HepG2 (cell line): ENCODE measurements around the gene COL8A2. TPM values are rescaled to one million over a fixed set of nuclear protein-coding genes. Genes with fewer than 3 reads are reported as not detected.

ENCODE experiments used
- CCDC6 ChIP-seq: sonication (generic); formaldehyde crosslinking; IDR thresholded peaks from 2 replicates; pipeline ENCODE4 v1.8.1; 2022; ENCODE audit warnings: mild to moderate bottlenecking, missing genetic modification reagents, moderate library complexity
- DPF2 ChIP-seq: sonication (generic); formaldehyde crosslinking; IDR thresholded peaks from 2 replicates; pipeline ENCODE4 v1.4.0; 2020; ENCODE audit warnings: mild to moderate bottlenecking, low read depth, missing genetic modification reagents, borderline replicate concordance
- ELF3 ChIP-seq: IDR thresholded peaks from 2 replicates; pipeline ENCODE4 v1.6.1; 2016; ENCODE audit warnings: missing genetic modification reagents, missing compliant biosample characterization
- KDM1A ChIP-seq: IDR thresholded peaks from 2 replicates; pipeline ENCODE4 v1.6.1; 2016; ENCODE audit warnings: missing compliant biosample characterization
- KDM5B ChIP-seq: sonication (generic); formaldehyde crosslinking; IDR thresholded peaks from 2 replicates; pipeline ENCODE4 v1.4.0; 2020; ENCODE audit warnings: missing genetic modification reagents, mild to moderate bottlenecking, borderline replicate concordance
- KLF6 ChIP-seq: IDR thresholded peaks from 2 replicates; pipeline ENCODE4 v1.8.0; 2016; ENCODE audit warnings: missing biosample characterization, missing genetic modification reagents
- MED1 ChIP-seq: sonication (generic); formaldehyde crosslinking; IDR thresholded peaks from 2 replicates; pipeline ENCODE4 v1.4.0; 2020; ENCODE audit warnings: missing genetic modification reagents
- MEF2D ChIP-seq: sonication (generic); formaldehyde crosslinking; IDR thresholded peaks from 2 replicates; pipeline ENCODE4 v1.5.1; 2020; ENCODE audit warnings: mild to moderate bottlenecking, missing genetic modification reagents
- NFKBIZ ChIP-seq: IDR thresholded peaks from 2 replicates; pipeline ENCODE4 v1.6.1; 2018; ENCODE audit warnings: missing genetic modification reagents, missing compliant biosample characterization
- STAG1 ChIP-seq: sonication (generic); formaldehyde crosslinking; IDR thresholded peaks from 2 replicates; pipeline ENCODE4 v1.4.0; 2020; ENCODE audit warnings: missing genetic modification reagents
- THAP11 ChIP-seq: IDR thresholded peaks from 2 replicates; pipeline ENCODE4 v1.6.1; 2016; ENCODE audit warnings: missing biosample characterization, missing genetic modification reagents
- THYN1 ChIP-seq: sonication (generic); formaldehyde crosslinking; IDR thresholded peaks from 2 replicates; pipeline ENCODE4 v1.8.1; 2023; ENCODE audit warnings: low read depth, mild to moderate bottlenecking, moderate library complexity, missing genetic modification reagents, borderline replicate concordance
- TSC22D2 ChIP-seq: sonication (generic); formaldehyde crosslinking; IDR thresholded peaks from 2 replicates; pipeline ENCODE4 v1.5.1; 2020; ENCODE audit warnings: missing genetic modification reagents, mild to moderate bottlenecking, borderline replicate concordance
- YY1 ChIP-seq: IDR thresholded peaks from 2 replicates; pipeline ENCODE4 v1.6.1; 2011; ENCODE audit warnings: low read length, low read depth, moderate library complexity, mild to moderate bottlenecking; ENCODE audit not compliant: insufficient read depth, insufficient replicate concordance
- ZNF333 ChIP-seq: sonication (generic); formaldehyde crosslinking; IDR thresholded peaks from 2 replicates; pipeline ENCODE4 v1.4.0; 2020; ENCODE audit warnings: mild to moderate bottlenecking, missing genetic modification reagents, borderline replicate concordance
- ZNF558 ChIP-seq: sonication (generic); formaldehyde crosslinking; IDR thresholded peaks from 2 replicates; pipeline ENCODE4 v1.9.0; 2022; ENCODE audit warnings: mild to moderate bottlenecking, missing genetic modification reagents, borderline replicate concordance
- ZNF598 ChIP-seq: sonication (generic); formaldehyde crosslinking; IDR thresholded peaks from 2 replicates; pipeline ENCODE4 v1.5.1; 2020; ENCODE audit warnings: mild to moderate bottlenecking, missing genetic modification reagents, borderline replicate concordance
- ZNF768 ChIP-seq: sonication (generic); formaldehyde crosslinking; IDR thresholded peaks from 2 replicates; pipeline ENCODE4 v1.4.0; 2020; ENCODE audit warnings: missing genetic modification reagents
- ZNF891 ChIP-seq: sonication (generic); formaldehyde crosslinking; IDR thresholded peaks from 2 replicates; pipeline ENCODE4 v1.5.0; 2020; ENCODE audit warnings: mild to moderate bottlenecking, missing genetic modification reagents
- ZSCAN25 ChIP-seq: sonication (generic); formaldehyde crosslinking; IDR thresholded peaks from 2 replicates; pipeline ENCODE4 v1.8.0; 2022; ENCODE audit warnings: mild to moderate bottlenecking, missing genetic modification reagents
- polyA plus RNA-seq, 8 experiments: library from polyadenylated mRNA; depleted of rRNA in 3 of 8; stranded (reverse) in 7 of 8; unstranded in 1 of 8; fragments of >200 nt; fragmentation: Illumina TruSeq in 4 of 8; extraction: Trizol in 4 of 8; gene quantifications; 2 replicates each; pipeline versions ENCODE4 v1.2.1 to v1.2.3, GENCODE V29; 2011 to 2016; ENCODE audit warnings: low read depth in 4 of 8, missing spikeins in 1 of 8, mixed read lengths in 1 of 8; ENCODE audit not compliant: insufficient read depth in 1 of 8
- total RNA-seq, 5 experiments: library from RNA; depleted of rRNA; stranded (reverse); fragments of >200 nt; fragmentation: Illumina TruSeq; extraction: Trizol; gene quantifications; 2 replicates each; pipeline ENCODE4 v1.2.3, GENCODE V29; 2016; ENCODE audit warnings: low read depth in 1 of 5
- TF ChIP-seq, protein P1 (sequence below): sonication (generic); formaldehyde crosslinking; IDR thresholded peaks from 2 replicates; pipeline ENCODE4 v1.4.0; 2020; ENCODE audit warnings: mild to moderate bottlenecking, missing genetic modification reagents
- TF ChIP-seq, protein P2 (sequence below): IDR thresholded peaks from 2 replicates; pipeline ENCODE4 v1.6.1; 2016; ENCODE audit warnings: low read depth, borderline replicate concordance
- TF ChIP-seq, protein P3 (sequence below): sonication (generic); formaldehyde crosslinking; IDR thresholded peaks from 2 replicates; pipeline ENCODE4 v1.5.0; 2020; ENCODE audit warnings: mild to moderate bottlenecking, missing genetic modification reagents, moderate library complexity
- TF ChIP-seq, protein P4 (sequence below): sonication (generic); formaldehyde crosslinking; IDR thresholded peaks from 2 replicates; pipeline ENCODE4 v1.9.0; 2022; ENCODE audit warnings: missing genetic modification reagents, mild to moderate bottlenecking, borderline replicate concordance

The COL8A2 gene
- total and polyA plus RNA-seq, 2 of the 13 experiments (the other 11 are each of a cell fraction or from before 2014, with no cell fraction given), result 0.13 to 0.24 TPM

DNA sequence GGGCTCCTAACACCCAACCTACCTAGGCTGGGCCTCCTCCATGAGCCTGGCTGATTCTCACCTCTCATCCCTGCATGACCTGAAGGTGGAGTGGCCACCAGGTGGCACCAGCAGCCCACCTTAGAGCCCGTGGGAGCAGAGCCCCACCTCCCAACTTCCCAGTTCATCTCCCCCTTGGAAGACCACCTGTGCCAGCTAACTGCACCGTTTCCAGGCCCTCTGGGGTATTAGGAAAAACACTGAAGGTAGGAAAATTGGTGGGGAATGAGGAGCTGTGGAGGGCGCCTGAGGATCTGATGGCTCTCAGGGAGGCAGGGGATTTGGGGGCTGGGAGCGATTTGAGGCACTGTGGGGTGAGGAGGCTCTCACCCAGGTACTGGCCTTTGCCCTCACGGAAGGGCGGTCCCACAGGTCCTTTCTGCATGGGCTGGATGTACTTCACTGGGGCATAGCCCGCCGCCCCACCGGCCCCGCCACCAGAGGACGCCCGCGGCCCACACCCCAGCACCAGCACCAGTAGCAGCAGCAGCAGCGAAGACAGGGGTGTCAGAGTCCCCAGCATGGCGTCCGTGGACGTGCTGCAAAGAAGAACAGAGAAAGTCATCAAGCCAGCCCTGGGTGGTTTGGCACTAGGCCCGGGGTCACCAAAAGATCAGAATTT is 25.2 kb downstream of the COL8A2 start (continued):
- TF ChIP-seq, protein P1, sequence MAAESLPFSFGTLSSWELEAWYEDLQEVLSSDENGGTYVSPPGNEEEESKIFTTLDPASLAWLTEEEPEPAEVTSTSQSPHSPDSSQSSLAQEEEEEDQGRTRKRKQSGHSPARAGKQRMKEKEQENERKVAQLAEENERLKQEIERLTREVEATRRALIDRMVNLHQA (CRISPR knock-in tag), result no peak
- TF ChIP-seq ZNF558 (CRISPR knock-in tag), result no peak
- 0 out of 2 replicates have a peak, but pooled peaks have one; percentile 49 for TF ChIP-seq ZNF891
- TF ChIP-seq KDM1A (CRISPR knock-in tag), result 0 out of 2 replicates have a peak, but pooled peaks have one; percentile 21
- 0 out of 2 replicates have a peak, but pooled peaks have one; percentile 50 for TF ChIP-seq ZNF333 (CRISPR knock-in tag)
- 0 out of 2 replicates have a peak, but pooled peaks have one; percentile 18 for TF ChIP-seq ELF3 (CRISPR knock-in tag)
- TF ChIP-seq DPF2 (CRISPR knock-in tag), result no peak
- TF ChIP-seq THAP11 (CRISPR knock-in tag), result peak; percentile 59
- TF ChIP-seq MEF2D (CRISPR knock-in tag), result no peak; the same call in 1 of the 2 replicates
- peak; percentile 57; the same call in 1 of the 2 replicates for TF ChIP-seq ZNF768 (CRISPR knock-in tag)
- peak; percentile 94 for TF ChIP-seq STAG1 (CRISPR knock-in tag)
- TF ChIP-seq CCDC6 (CRISPR knock-in tag), result 0 out of 2 replicates have a peak, but pooled peaks have one; percentile 44
- TF ChIP-seq ZNF598 (CRISPR knock-in tag), result 0 out of 2 replicates have a peak, but pooled peaks have one; percentile 47
- 0 out of 2 replicates have a peak, but pooled peaks have one; percentile 5 for TF ChIP-seq TSC22D2 (CRISPR knock-in tag)
- TF ChIP-seq YY1, result peak; percentile 15
- TF ChIP-seq, protein P2, sequence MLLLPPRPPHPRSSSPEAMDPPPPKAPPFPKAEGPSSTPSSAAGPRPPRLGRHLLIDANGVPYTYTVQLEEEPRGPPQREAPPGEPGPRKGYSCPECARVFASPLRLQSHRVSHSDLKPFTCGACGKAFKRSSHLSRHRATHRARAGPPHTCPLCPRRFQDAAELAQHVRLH (CRISPR knock-in tag), result peak; percentile 87; the same call in 1 of the 2 replicates
- TF ChIP-seq KDM5B (CRISPR knock-in tag), result 0 out of 2 replicates have a peak, but pooled peaks have one; percentile 25
- TF ChIP-seq THYN1, result no peak
- TF ChIP-seq, protein P3, sequence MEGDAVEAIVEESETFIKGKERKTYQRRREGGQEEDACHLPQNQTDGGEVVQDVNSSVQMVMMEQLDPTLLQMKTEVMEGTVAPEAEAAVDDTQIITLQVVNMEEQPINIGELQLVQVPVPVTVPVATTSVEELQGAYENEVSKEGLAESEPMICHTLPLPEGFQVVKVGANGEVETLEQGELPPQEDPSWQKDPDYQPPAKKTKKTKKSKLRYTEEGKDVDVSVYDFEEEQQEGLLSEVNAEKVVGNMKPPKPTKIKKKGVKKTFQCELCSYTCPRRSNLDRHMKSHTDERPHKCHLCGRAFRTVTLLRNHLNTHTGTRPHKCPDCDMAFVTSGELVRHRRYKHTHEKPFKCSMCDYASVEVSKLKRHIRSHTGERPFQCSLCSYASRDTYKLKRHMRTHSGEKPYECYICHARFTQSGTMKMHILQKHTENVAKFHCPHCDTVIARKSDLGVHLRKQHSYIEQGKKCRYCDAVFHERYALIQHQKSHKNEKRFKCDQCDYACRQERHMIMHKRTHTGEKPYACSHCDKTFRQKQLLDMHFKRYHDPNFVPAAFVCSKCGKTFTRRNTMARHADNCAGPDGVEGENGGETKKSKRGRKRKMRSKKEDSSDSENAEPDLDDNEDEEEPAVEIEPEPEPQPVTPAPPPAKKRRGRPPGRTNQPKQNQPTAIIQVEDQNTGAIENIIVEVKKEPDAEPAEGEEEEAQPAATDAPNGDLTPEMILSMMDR, result peak; percentile 86
- no peak for TF ChIP-seq KLF6 (CRISPR knock-in tag)
- TF ChIP-seq, protein P4, sequence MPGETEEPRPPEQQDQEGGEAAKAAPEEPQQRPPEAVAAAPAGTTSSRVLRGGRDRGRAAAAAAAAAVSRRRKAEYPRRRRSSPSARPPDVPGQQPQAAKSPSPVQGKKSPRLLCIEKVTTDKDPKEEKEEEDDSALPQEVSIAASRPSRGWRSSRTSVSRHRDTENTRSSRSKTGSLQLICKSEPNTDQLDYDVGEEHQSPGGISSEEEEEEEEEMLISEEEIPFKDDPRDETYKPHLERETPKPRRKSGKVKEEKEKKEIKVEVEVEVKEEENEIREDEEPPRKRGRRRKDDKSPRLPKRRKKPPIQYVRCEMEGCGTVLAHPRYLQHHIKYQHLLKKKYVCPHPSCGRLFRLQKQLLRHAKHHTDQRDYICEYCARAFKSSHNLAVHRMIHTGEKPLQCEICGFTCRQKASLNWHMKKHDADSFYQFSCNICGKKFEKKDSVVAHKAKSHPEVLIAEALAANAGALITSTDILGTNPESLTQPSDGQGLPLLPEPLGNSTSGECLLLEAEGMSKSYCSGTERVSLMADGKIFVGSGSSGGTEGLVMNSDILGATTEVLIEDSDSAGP (CRISPR knock-in tag), result peak; percentile 40; the same call in 1 of the 2 replicates
- peak; percentile 84 for TF ChIP-seq ZSCAN25 (CRISPR knock-in tag)
- TF ChIP-seq MED1, result 0 out of 2 replicates have a peak, but pooled peaks have one; percentile 18
- 0 out of 2 replicates have a peak, but pooled peaks have one; percentile 10 for TF ChIP-seq NFKBIZ (CRISPR knock-in tag)
